Prostate gland (tissue), 2 donors: Measurements from ENCODE around the gene HEPACAM.

Experiments used
- POLR2A ChIP-seq: fragments of 450-650 bp; IDR thresholded peaks from one replicate; pipeline ENCODE4 v1.6.1; 2016; ENCODE audit warnings: antibody characterized with exemption, mild to moderate bottlenecking
- POLR2AphosphoS5 ChIP-seq: sonication (generic); formaldehyde crosslinking; IDR thresholded peaks from one replicate; pipeline ENCODE4 v1.6.1; 2017; ENCODE audit warnings: antibody characterized with exemption
- TF ChIP-seq, protein P1 (sequence below), 4 experiments: fragments of 200-600 bp in 2 of 4; fragments of 450-650 bp in 2 of 4; sonication (generic) in 2 of 4; IDR thresholded peaks; 1 replicate in 3 of 4; 2 replicates in 1 of 4; pipeline ENCODE4 v1.5.1; 2016 to 2019; ENCODE audit warnings: antibody characterized with exemption in 4 of 4, mild to moderate bottlenecking in 2 of 4, moderate library complexity in 2 of 4

- TF ChIP-seq, protein P1, sequence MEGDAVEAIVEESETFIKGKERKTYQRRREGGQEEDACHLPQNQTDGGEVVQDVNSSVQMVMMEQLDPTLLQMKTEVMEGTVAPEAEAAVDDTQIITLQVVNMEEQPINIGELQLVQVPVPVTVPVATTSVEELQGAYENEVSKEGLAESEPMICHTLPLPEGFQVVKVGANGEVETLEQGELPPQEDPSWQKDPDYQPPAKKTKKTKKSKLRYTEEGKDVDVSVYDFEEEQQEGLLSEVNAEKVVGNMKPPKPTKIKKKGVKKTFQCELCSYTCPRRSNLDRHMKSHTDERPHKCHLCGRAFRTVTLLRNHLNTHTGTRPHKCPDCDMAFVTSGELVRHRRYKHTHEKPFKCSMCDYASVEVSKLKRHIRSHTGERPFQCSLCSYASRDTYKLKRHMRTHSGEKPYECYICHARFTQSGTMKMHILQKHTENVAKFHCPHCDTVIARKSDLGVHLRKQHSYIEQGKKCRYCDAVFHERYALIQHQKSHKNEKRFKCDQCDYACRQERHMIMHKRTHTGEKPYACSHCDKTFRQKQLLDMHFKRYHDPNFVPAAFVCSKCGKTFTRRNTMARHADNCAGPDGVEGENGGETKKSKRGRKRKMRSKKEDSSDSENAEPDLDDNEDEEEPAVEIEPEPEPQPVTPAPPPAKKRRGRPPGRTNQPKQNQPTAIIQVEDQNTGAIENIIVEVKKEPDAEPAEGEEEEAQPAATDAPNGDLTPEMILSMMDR (IDR thresholded peaks at IDR 0.05), result no peak
- TF ChIP-seq POLR2AphosphoS5 (no peak), POLR2A (no peak)
Observed at GRCh38 chr11:124976531-124976930, 40.7 kb upstream of the HEPACAM start.
